Measurements from ENCODE around the gene COPS2.

DNA sequence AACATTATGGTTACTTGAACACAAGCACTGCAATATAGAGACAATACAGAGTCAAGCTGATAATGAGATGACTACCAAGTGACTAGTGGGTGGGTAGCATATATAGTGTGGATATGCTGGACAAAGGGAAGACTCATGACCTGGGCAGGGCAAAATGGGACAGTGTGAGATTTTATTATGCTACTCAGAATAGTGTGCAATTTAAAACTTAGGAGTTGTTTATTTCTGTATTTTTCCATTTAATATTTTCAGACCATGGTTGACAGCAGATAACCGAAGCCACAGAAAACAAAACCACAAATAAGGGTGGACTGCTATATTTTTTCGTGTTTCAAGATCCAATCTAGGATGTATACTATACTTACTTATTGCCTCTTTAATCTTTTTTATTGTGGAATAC is 34.2 kb upstream of the COPS2 start:
- no peak for TF ChIP-seq EZH2 (IDR thresholded peaks at IDR 0.05; ENCODE audit: low read length, missing control alignments)
- TF ChIP-seq, protein P1, sequence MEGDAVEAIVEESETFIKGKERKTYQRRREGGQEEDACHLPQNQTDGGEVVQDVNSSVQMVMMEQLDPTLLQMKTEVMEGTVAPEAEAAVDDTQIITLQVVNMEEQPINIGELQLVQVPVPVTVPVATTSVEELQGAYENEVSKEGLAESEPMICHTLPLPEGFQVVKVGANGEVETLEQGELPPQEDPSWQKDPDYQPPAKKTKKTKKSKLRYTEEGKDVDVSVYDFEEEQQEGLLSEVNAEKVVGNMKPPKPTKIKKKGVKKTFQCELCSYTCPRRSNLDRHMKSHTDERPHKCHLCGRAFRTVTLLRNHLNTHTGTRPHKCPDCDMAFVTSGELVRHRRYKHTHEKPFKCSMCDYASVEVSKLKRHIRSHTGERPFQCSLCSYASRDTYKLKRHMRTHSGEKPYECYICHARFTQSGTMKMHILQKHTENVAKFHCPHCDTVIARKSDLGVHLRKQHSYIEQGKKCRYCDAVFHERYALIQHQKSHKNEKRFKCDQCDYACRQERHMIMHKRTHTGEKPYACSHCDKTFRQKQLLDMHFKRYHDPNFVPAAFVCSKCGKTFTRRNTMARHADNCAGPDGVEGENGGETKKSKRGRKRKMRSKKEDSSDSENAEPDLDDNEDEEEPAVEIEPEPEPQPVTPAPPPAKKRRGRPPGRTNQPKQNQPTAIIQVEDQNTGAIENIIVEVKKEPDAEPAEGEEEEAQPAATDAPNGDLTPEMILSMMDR (conservative IDR thresholded peaks at IDR 0.05 in 1 of 2, IDR thresholded peaks at IDR 0.05 in 1 of 2; ENCODE audit: low read depth in 1 of 2, low read length in 2 of 2), result no peak
